T1000 (cell line): ENCODE measurements around the gene DPM3.
"Not testable (repeated sequence)": the region's sequence is repeated elsewhere in the genome, so short reads cannot be mapped to it uniquely, and the experiment has no call there.

Experiments used
- DNase-seq: peaks from one replicate; lab custom pipeline; 2025; ENCODE audit warnings: mixed read lengths; lab: John Stamatoyannopoulos, UW

DPM3 gene

GRCh38 chr1:155125511-155125945, 14.8 kb downstream of the DPM3 start:
- DNase-seq: no peak

GRCh38 chr1:155124503-155125463, 15.5 kb downstream of the DPM3 start:
- DNase-seq: no peak

- no peak for DNase-seq
Observed at GRCh38 chr1:155123801-155124200, 16.5 kb downstream of the DPM3 start.

GRCh38 chr1:155122308-155122707, 18.0 kb downstream of the DPM3 start:
- DNase-seq: no peak

- no peak for DNase-seq
Observed at GRCh38 chr1:155121249-155121648, 19.1 kb downstream of the DPM3 start.

- DNase-seq: no peak
Observed at GRCh38 chr1:155120253-155120652, 20.1 kb downstream of the DPM3 start.

- DNase-seq: not testable (repeated sequence)
Observed at GRCh38 chr1:155118090-155118489, 22.2 kb downstream of the DPM3 start.

GRCh38 chr1:155117610-155118009, 22.7 kb downstream of the DPM3 start:
- no peak for DNase-seq

GRCh38 chr1:155116113-155116764, 24.1 kb downstream of the DPM3 start:
- no peak for DNase-seq

- no peak for DNase-seq
Observed at GRCh38 chr1:155113450-155113980, 26.8 kb downstream of the DPM3 start.

GRCh38 chr1:155110826-155111225, 29.5 kb downstream of the DPM3 start:
- DNase-seq: no peak

GRCh38 chr1:155110381-155110780, 29.9 kb downstream of the DPM3 start:
- no peak for DNase-seq

GRCh38 chr1:155108296-155108695, 32.0 kb downstream of the DPM3 start:
- DNase-seq: no peak

- DNase-seq: no peak
Observed at GRCh38 chr1:155107309-155108264, 32.7 kb downstream of the DPM3 start.

- no peak for DNase-seq
Observed at GRCh38 chr1:155106862-155107261, 33.5 kb downstream of the DPM3 start.

GRCh38 chr1:155105604-155106011, 34.7 kb downstream of the DPM3 start:
- DNase-seq: no peak

GRCh38 chr1:155104605-155105534, 35.5 kb downstream of the DPM3 start:
- DNase-seq: no peak

- no peak for DNase-seq
Observed at GRCh38 chr1:155103325-155103724, 37.0 kb downstream of the DPM3 start.

- DNase-seq: no peak
Observed at GRCh38 chr1:155099331-155099730, 41.0 kb downstream of the DPM3 start.

GRCh38 chr1:155094622-155094948, 45.7 kb downstream of the DPM3 start:
- DNase-seq: no peak
